Measurements from ENCODE around the gene FLCN.

The FLCN gene

DNA sequence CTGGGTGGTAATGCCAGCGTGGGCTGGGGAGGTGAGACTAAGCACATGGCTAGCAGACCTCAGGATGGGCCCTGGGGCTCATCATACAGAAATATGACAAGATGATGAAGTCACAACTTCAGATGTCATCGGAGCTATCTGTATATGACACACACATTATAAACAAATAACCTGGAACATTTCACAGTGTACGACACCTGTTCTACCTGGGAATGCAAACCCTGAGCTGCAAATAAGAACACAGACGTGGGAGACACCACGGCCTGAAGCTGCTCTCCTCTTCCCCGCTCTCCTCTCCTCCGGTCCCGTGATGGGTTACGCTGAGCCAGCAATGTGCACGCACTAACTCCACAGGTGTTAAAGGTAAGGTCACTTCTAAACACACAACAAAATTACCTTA lies 35.7 kb downstream of the FLCN start:
- Histone ChIP-seq H3K4me2 (ENCODE audit: low read depth, low read length, poor library complexity, severe bottlenecking) (no peak overlapping the region), H2AFZ (ENCODE audit: low read depth, low read length, severe bottlenecking) (no peak overlapping the region), H3K27ac (ENCODE audit: low read depth, low read length) (no peak overlapping the region), H4K20me1 (ENCODE audit: low read depth, low read length) (no peaks in the 10 kb centered on the region), H3K36me3 (ENCODE audit: low read length) (no peaks in the 10 kb centered on the region), H3K79me2 (ENCODE audit: insufficient read depth, low read length) (peaks cover 22% of the 10 kb centered on the region), H3K9me2 (replicated peaks; ENCODE audit: insufficient read depth, low read length) (no peaks in the 10 kb centered on the region), H3K9me3 (ENCODE audit: insufficient read depth, low read length) (no peaks in the 10 kb centered on the region), H3F3A (ENCODE audit: insufficient read depth) (0 out of 2 replicates have a peak, but pooled peaks cover 4% of the 10 kb centered on the region), H3K4me3 (ENCODE audit: insufficient read depth, low read length, poor library complexity, severe bottlenecking) (no peak overlapping the region), H3K27me3 (ENCODE audit: low read length) (no peaks in the 10 kb centered on the region), H3K9ac (ENCODE audit: low read length) (no peak overlapping the region)
- TF ChIP-seq, protein P1, sequence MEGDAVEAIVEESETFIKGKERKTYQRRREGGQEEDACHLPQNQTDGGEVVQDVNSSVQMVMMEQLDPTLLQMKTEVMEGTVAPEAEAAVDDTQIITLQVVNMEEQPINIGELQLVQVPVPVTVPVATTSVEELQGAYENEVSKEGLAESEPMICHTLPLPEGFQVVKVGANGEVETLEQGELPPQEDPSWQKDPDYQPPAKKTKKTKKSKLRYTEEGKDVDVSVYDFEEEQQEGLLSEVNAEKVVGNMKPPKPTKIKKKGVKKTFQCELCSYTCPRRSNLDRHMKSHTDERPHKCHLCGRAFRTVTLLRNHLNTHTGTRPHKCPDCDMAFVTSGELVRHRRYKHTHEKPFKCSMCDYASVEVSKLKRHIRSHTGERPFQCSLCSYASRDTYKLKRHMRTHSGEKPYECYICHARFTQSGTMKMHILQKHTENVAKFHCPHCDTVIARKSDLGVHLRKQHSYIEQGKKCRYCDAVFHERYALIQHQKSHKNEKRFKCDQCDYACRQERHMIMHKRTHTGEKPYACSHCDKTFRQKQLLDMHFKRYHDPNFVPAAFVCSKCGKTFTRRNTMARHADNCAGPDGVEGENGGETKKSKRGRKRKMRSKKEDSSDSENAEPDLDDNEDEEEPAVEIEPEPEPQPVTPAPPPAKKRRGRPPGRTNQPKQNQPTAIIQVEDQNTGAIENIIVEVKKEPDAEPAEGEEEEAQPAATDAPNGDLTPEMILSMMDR (IDR thresholded peaks at IDR 0.05; ENCODE audit: insufficient read depth, low read length, poor library complexity, severe bottlenecking): no peak
- TF ChIP-seq EZH2phosphoT487 (conservative IDR thresholded peaks at IDR 0.05; ENCODE audit: low read length): no peak

DNA sequence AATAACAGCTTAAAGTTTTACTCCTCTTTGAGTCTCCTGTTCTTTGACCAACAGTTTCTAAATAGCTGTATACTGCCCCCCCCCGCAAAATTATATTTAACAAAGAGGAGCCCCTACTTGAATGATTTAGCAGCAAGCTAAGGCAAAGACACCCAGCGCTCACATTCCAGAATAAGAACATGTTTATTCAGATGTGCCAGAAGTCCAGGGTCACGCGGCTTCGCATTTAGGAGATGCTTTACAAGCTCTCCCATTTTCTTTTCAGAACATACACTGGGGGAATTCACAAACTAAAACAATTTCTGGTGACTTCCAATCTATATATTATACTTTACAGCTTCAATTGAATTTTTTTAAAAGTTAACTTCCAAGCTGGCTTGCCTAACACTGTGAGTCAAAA lies 36.1 kb downstream of the FLCN start:
- no peak for TF ChIP-seq EZH2phosphoT487 (conservative IDR thresholded peaks at IDR 0.05; ENCODE audit: low read length)
- TF ChIP-seq, protein P1 (IDR thresholded peaks at IDR 0.05; ENCODE audit: insufficient read depth, low read length, poor library complexity, severe bottlenecking): no peak
- no peaks in the 10 kb centered on the region for H4K20me1 ChIP-seq (ENCODE audit: low read depth, low read length)
- H3K36me3 ChIP-seq (ENCODE audit: low read length): no peaks in the 10 kb centered on the region
- no peak overlapping the region for H3K9ac ChIP-seq (ENCODE audit: low read length)
- no peaks in the 10 kb centered on the region for H3K9me2 ChIP-seq (replicated peaks; ENCODE audit: insufficient read depth, low read length)
- H2AFZ ChIP-seq (ENCODE audit: low read depth, low read length, severe bottlenecking): no peak overlapping the region
- H3K9me3 ChIP-seq (ENCODE audit: insufficient read depth, low read length): no peaks in the 10 kb centered on the region
- no peak overlapping the region for H3K4me3 ChIP-seq (ENCODE audit: insufficient read depth, low read length, poor library complexity, severe bottlenecking)
- H3K27me3 ChIP-seq (ENCODE audit: low read length): no peaks in the 10 kb centered on the region
- H3K4me2 ChIP-seq (ENCODE audit: low read depth, low read length, poor library complexity, severe bottlenecking): no peak overlapping the region
- 0 out of 2 replicates have a peak, but pooled peaks cover 4% of the 10 kb centered on the region for H3F3A ChIP-seq (ENCODE audit: insufficient read depth)
- H3K79me2 ChIP-seq (ENCODE audit: insufficient read depth, low read length): peaks cover 22% of the 10 kb centered on the region
- no peak overlapping the region for H3K27ac ChIP-seq (ENCODE audit: low read depth, low read length)

DNA sequence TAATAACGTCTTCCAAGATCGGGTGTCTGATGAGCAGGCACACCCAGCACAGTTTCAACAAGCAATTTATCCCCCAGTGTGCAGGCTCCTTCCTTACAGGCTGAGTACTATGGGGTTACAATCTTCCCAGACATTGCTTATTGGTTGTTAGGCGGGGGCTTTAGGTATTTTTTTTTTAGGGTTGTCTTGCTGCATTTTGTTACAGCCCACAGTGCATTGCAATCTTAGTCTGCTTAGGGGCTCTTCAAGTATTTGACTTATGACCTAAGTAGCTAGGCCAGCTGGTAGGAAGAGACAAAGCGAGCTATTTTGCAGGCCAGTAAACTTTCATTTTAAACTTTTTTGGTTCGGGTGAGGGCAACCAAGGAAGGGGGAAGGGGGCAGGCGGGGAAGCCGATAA lies 36.7 kb downstream of the FLCN start:
- Histone ChIP-seq H3K27ac (ENCODE audit: low read depth, low read length) (no peak overlapping the region), H3K9ac (ENCODE audit: low read length) (no peak overlapping the region), H3K36me3 (ENCODE audit: low read length) (no peaks in the 10 kb centered on the region), H3K4me2 (ENCODE audit: low read depth, low read length, poor library complexity, severe bottlenecking) (no peak overlapping the region), H3F3A (ENCODE audit: insufficient read depth) (0 out of 2 replicates have a peak, but pooled peaks cover 4% of the 10 kb centered on the region), H3K79me2 (ENCODE audit: insufficient read depth, low read length) (peaks cover 20% of the 10 kb centered on the region), H3K4me3 (ENCODE audit: insufficient read depth, low read length, poor library complexity, severe bottlenecking) (no peak overlapping the region), H3K27me3 (ENCODE audit: low read length) (no peaks in the 10 kb centered on the region), H4K20me1 (ENCODE audit: low read depth, low read length) (no peaks in the 10 kb centered on the region), H3K9me2 (replicated peaks; ENCODE audit: insufficient read depth, low read length) (no peaks in the 10 kb centered on the region), H2AFZ (ENCODE audit: low read depth, low read length, severe bottlenecking) (no peak overlapping the region), H3K9me3 (ENCODE audit: insufficient read depth, low read length) (no peaks in the 10 kb centered on the region)
- TF ChIP-seq, protein P1 (IDR thresholded peaks at IDR 0.05; ENCODE audit: insufficient read depth, low read length, poor library complexity, severe bottlenecking): no peak
- TF ChIP-seq EZH2phosphoT487 (conservative IDR thresholded peaks at IDR 0.05; ENCODE audit: low read length): no peak
